Mesendoderm (in vitro differentiated cells): ENCODE measurements around the gene LATS1. TPM values are rescaled to one million over a fixed set of nuclear protein-coding genes. Genes with fewer than 3 reads are reported as not detected.

Experiments
- DNase-seq: peaks from one replicate; pipeline ENCODE4 v3.0.0; 2013
- H2AK5ac ChIP-seq: 2 replicates; pipeline ENCODE4 v1.6.1; 2013; ENCODE audit warnings: low read length, inconsistent platforms
- H2BK120ac ChIP-seq: 2 replicates; pipeline ENCODE4 v1.6.1; 2013; ENCODE audit warnings: low read depth, mild to moderate bottlenecking, low read length, moderate library complexity, mixed read lengths
- H2BK15ac ChIP-seq: replicated peaks from 2 replicates; pipeline ENCODE4 v1.6.1; 2013; ENCODE audit warnings: low read depth, mild to moderate bottlenecking, moderate library complexity
- H2BK5ac ChIP-seq: 2 replicates; pipeline ENCODE4 v1.6.1; 2013; ENCODE audit warnings: low read length, inconsistent platforms
- H3K18ac ChIP-seq: 2 replicates; pipeline ENCODE4 v1.6.1; 2013; ENCODE audit warnings: mild to moderate bottlenecking, low read length, mixed read lengths
- H3K23ac ChIP-seq: one replicate; pipeline ENCODE4 v1.6.1; 2013; ENCODE audit warnings: low read length
- H3K27ac ChIP-seq: 2 replicates; pipeline ENCODE4 v1.5.1; 2013; ENCODE audit warnings: low read depth, mild to moderate bottlenecking, inconsistent platforms, low read length, moderate library complexity
- H3K27me3 ChIP-seq: 2 replicates; pipeline ENCODE4 v1.6.1; 2013; ENCODE audit warnings: low read length, control low read depth, mild to moderate bottlenecking, inconsistent platforms; ENCODE audit not compliant: insufficient read depth, poor library complexity
- H3K36me3 ChIP-seq: 2 replicates; pipeline ENCODE4 v1.6.1; 2013; ENCODE audit warnings: low read length, inconsistent platforms; ENCODE audit not compliant: control insufficient read depth, insufficient read depth
- H3K4ac ChIP-seq: one replicate; pipeline ENCODE4 v1.6.1; 2013; ENCODE audit warnings: low read depth, mild to moderate bottlenecking, low read length, moderate library complexity
- H3K4me1 ChIP-seq: 2 replicates; pipeline ENCODE4 v1.6.1; 2013; ENCODE audit warnings: low read depth, low read length, inconsistent platforms; ENCODE audit not compliant: control insufficient read depth
- H3K4me2 ChIP-seq: 2 replicates; pipeline ENCODE4 v1.6.1; 2013; ENCODE audit warnings: low read length
- H3K4me3 ChIP-seq: 2 replicates; pipeline ENCODE4 v1.5.1; 2013; ENCODE audit warnings: mild to moderate bottlenecking, low read length
- H3K56ac ChIP-seq: one replicate; pipeline ENCODE4 v1.6.1; 2013; ENCODE audit warnings: low read length
- H3K79me1 ChIP-seq: 2 replicates; pipeline ENCODE4 v1.6.1; 2013; ENCODE audit warnings: low read length, inconsistent platforms
- H3K79me2 ChIP-seq: 2 replicates; pipeline ENCODE4 v1.6.1; 2013; ENCODE audit warnings: mild to moderate bottlenecking, low read length; ENCODE audit not compliant: control insufficient read depth, insufficient read depth
- H3K9ac ChIP-seq: 2 replicates; pipeline ENCODE4 v1.6.1; 2013; ENCODE audit warnings: low read length, inconsistent platforms
- H4K5ac ChIP-seq: one replicate; pipeline ENCODE4 v1.6.1; 2013; ENCODE audit warnings: low read length
- H4K8ac ChIP-seq: one replicate; pipeline ENCODE4 v1.6.1; 2013; ENCODE audit warnings: low read depth, mild to moderate bottlenecking, control low read depth, low read length, moderate library complexity
- WGBS: extraction: QIAGEN DNeasy Blood & Tissue Kit; methylation state at CpG from one replicate; pipeline ENCODE4 v1.1.7; 2013; ENCODE audit warnings: low lambda C conversion rate, missing lambda C conversion rate; ENCODE audit not compliant: insufficient coverage; ENCODE audit errors: extremely low coverage; 5-methylcytosine and 5-hydroxymethylcytosine counted together
- polyA plus RNA-seq, 2 experiments: library from polyadenylated mRNA; stranded (reverse); fragments of 200-250 nt; gene quantifications; one replicate each; pipeline ENCODE4 v1.2.3, GENCODE V29; 2013

Gene LATS1
- polyA plus RNA-seq (2013, experiment 1 of 2) = 15.9 TPM
- polyA plus RNA-seq (2013, experiment 2 of 2) = 15.9 TPM

GRCh38 chr6:149717588-149718458 is at the start of gene LATS1:
Gene LATS1, minus strand, starts transcription at chr6:149718101. Its CDS starts 15,975 bp downstream, at chr6:149702126.
- Histone ChIP-seq H3K23ac (peak within 1 kb of the TSS; percentile 30), H2BK15ac (no peak within 1 kb of the TSS), H3K79me2 (peaks cover 37% of the 10 kb centered on the region), H3K27me3 (no peaks in the 10 kb centered on the region), H2BK120ac (no peak within 1 kb of the TSS), H2BK5ac (peak within 1 kb of the TSS; percentile 89), H3K4me1 (peaks cover 3% of the 10 kb centered on the region), H4K8ac (no peak within 1 kb of the TSS), H3K56ac (peak within 1 kb of the TSS; percentile 94), H3K79me1 (no peaks in the 10 kb centered on the region), H2AK5ac (no peak within 1 kb of the TSS), H3K36me3 (no peaks in the 10 kb centered on the region), H3K4ac (peak within 1 kb of the TSS; percentile 74), H3K4me3 (peak within 1 kb of the TSS; percentile 64), H3K18ac (peak within 1 kb of the TSS; percentile 51), H3K4me2 (peak within 1 kb of the TSS; percentile 91), H3K27ac (peak within 1 kb of the TSS; percentile 80), H3K9ac (peak within 1 kb of the TSS; percentile 85), H4K5ac (no peak within 1 kb of the TSS)
- DNase-seq = peak; percentile 96
- no CpG with 5 or more reads among the region's 82 CpGs for WGBS

GRCh38 chr6:149766156-149766769 is 48.4 kb upstream of the LATS1 start:
- H3K56ac ChIP-seq = no peak overlapping the region
- H3K4me2 ChIP-seq = no peak overlapping the region
- H3K9ac ChIP-seq = no peak overlapping the region
- no peak overlapping the region for H2BK15ac ChIP-seq
- no peak overlapping the region for H2BK5ac ChIP-seq
- no peak overlapping the region for H2AK5ac ChIP-seq
- H4K8ac ChIP-seq = no peak overlapping the region
- no CpG with 5 or more reads among the region's 3 CpGs for WGBS
- no peaks in the 10 kb centered on the region for H3K4me1 ChIP-seq
- no peak overlapping the region for H3K4ac ChIP-seq
- no peak overlapping the region for H3K27ac ChIP-seq
- H3K23ac ChIP-seq = no peak overlapping the region
- no peak for DNase-seq
- no peaks in the 10 kb centered on the region for H3K79me1 ChIP-seq
- peaks cover 12% of the 10 kb centered on the region for H3K79me2 ChIP-seq
- no peak overlapping the region for H2BK120ac ChIP-seq
- no peak overlapping the region for H4K5ac ChIP-seq
- no peak overlapping the region for H3K18ac ChIP-seq
- no peak overlapping the region for H3K4me3 ChIP-seq
- H3K36me3 ChIP-seq = no peaks in the 10 kb centered on the region
- no peaks in the 10 kb centered on the region for H3K27me3 ChIP-seq

GRCh38 chr6:149763866-149764265 is 46.0 kb upstream of the LATS1 start:
- no peak overlapping the region for H3K27ac ChIP-seq
- H2AK5ac ChIP-seq = no peak overlapping the region
- H3K4me3 ChIP-seq = no peak overlapping the region
- no peak for DNase-seq
- H3K4me2 ChIP-seq = no peak overlapping the region
- no peaks in the 10 kb centered on the region for H3K36me3 ChIP-seq
- no peak overlapping the region for H3K9ac ChIP-seq
- H4K8ac ChIP-seq = no peak overlapping the region
- peaks cover 5% of the 10 kb centered on the region for H3K79me1 ChIP-seq
- H3K27me3 ChIP-seq = no peaks in the 10 kb centered on the region
- H2BK5ac ChIP-seq = no peak overlapping the region
- no peaks in the 10 kb centered on the region for H3K4me1 ChIP-seq
- H3K18ac ChIP-seq = no peak overlapping the region
- no peak overlapping the region for H2BK120ac ChIP-seq
- H3K79me2 ChIP-seq = peaks cover 16% of the 10 kb centered on the region
- H3K56ac ChIP-seq = no peak overlapping the region
- H4K5ac ChIP-seq = no peak overlapping the region
- H3K23ac ChIP-seq = no peak overlapping the region
- H3K4ac ChIP-seq = no peak overlapping the region
- H2BK15ac ChIP-seq = no peak overlapping the region

- no peak overlapping the region for H3K4me2 ChIP-seq
- WGBS = no CpG with 5 or more reads among the region's 1 CpG
Measured at GRCh38 chr6:149761438-149761837, 43.5 kb upstream of the LATS1 start.

GRCh38 chr6:149756261-149756636 is 38.3 kb upstream of the LATS1 start:
- Histone ChIP-seq H2AK5ac (no peak overlapping the region), H3K4me1 (no peaks in the 10 kb centered on the region), H2BK5ac (no peak overlapping the region), H3K56ac (no peak overlapping the region), H3K27me3 (no peaks in the 10 kb centered on the region), H3K4ac (no peak overlapping the region), H3K4me3 (no peak overlapping the region), H2BK15ac (no peak overlapping the region), H3K79me1 (peaks cover 9% of the 10 kb centered on the region), H3K27ac (no peak overlapping the region), H3K36me3 (no peaks in the 10 kb centered on the region), H4K5ac (no peak overlapping the region), H3K18ac (no peak overlapping the region), H4K8ac (no peak overlapping the region), H3K79me2 (peaks cover 55% of the 10 kb centered on the region), H3K23ac (no peak overlapping the region), H2BK120ac (no peak overlapping the region), H3K9ac (no peak overlapping the region), H3K4me2 (no peak overlapping the region)
- no peak for DNase-seq
- WGBS = no CpG with 5 or more reads among the region's 7 CpGs

More at GRCh38 chr6:149761438-149761837, 43.5 kb upstream of the LATS1 start:
- Histone ChIP-seq H3K79me2 (peaks cover 22% of the 10 kb centered on the region), H2BK120ac (no peak overlapping the region), H2BK15ac (no peak overlapping the region), H4K5ac (no peak overlapping the region), H3K79me1 (peaks cover 5% of the 10 kb centered on the region), H2BK5ac (no peak overlapping the region), H4K8ac (no peak overlapping the region), H3K9ac (no peak overlapping the region), H3K56ac (no peak overlapping the region), H3K23ac (no peak overlapping the region), H3K27me3 (no peaks in the 10 kb centered on the region), H3K4me3 (no peak overlapping the region), H3K36me3 (no peaks in the 10 kb centered on the region), H3K4ac (no peak overlapping the region), H3K18ac (no peak overlapping the region), H2AK5ac (no peak overlapping the region), H3K4me1 (no peaks in the 10 kb centered on the region), H3K27ac (no peak overlapping the region)
- DNase-seq = no peak
